HG02981 (cell line): ENCODE results near the gene PRKCE.
A peak's percentile ranks its signal among the peaks of the same experiment; 100 is the strongest.
"Not testable (repeated sequence)": the region's sequence is repeated elsewhere in the genome, so short reads cannot be mapped to it uniquely, and the experiment has no call there.

Experiments
- ATAC-seq: cut with Tn5 transposase; IDR thresholded peaks from one replicate; pipeline ENCODE4 v1.9.1; 2021; ENCODE audit warnings: mild to moderate bottlenecking, moderate library complexity; ENCODE audit not compliant: unreplicated experiment

The PRKCE gene

DNA sequence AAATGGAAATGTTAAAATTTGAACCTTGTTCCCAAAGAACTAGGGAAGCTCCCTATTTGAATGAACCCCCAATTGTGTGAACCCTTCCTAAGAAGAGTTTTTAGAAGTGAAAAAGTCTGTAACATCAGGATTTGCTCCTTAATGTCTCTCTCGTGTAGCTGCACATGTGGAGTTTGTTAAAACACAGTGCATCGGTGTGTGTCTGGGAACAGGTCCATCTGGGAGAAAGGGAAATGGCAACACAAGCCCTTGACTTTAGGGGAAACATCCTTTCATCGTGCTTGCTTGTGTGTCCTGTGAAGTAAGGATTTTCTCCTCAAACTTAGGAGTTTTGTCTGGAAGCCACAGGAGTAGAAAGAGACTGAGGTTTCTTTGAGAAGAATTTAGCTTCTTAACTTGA is 203.9 kb downstream of the PRKCE start:
- ATAC-seq, result no peak

DNA sequence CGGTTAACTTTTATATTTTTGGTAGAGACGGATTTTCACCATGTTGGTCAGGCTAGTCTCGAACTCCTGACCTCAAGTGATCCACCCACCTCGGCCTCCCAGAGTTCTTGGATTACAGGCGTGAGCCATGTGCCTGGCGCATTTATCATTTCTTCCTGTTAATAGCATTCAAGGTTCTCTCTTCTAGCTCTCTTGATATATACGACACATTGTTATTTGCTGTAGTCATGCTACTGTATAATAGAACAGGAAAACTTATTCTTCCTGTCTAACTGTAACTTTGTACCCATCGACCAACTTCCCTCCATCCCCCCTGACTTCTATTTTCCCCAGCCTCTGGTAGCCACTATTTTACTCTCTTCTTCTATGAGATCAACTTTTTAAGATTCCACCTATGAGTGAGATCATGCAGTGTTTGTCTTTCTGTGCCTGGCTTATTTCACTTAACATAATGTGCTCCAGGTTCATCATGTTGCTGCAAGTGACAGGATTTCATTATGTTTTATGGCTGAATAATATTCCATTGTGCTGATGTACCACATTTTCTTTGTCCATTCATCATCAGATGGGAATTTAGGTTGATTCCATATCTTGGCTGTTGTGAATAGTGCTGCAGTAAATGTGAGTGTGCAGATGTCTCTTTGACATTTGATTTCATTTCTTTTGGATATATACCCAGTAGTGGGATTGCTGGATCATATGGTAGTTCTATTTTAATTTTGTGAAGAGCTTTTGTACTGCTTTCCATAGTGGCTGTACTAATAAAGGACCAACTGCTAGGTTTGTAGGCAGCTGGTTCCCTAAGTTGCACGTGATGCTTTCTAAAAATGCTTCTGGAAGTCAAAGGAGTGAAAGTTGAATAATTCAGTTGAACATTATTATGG is 205.2 kb downstream of the PRKCE start:
- no peak for ATAC-seq

DNA sequence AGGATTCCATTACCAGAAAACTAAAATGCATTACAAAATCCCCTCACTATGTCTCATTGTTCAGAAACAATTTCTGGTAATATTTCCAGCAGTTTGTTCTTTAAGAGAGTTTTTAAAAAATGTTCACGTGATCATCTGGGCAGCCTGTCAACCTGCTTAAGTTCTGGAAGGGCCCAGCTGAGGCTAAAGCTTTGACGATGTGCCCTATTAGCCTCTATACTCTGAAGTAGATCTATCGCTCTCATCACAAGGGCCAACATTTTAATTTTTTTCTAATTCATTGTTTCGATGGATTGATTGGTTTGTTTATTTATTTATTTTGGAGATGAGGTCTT is 205.8 kb downstream of the PRKCE start:
- ATAC-seq, result no peak

DNA sequence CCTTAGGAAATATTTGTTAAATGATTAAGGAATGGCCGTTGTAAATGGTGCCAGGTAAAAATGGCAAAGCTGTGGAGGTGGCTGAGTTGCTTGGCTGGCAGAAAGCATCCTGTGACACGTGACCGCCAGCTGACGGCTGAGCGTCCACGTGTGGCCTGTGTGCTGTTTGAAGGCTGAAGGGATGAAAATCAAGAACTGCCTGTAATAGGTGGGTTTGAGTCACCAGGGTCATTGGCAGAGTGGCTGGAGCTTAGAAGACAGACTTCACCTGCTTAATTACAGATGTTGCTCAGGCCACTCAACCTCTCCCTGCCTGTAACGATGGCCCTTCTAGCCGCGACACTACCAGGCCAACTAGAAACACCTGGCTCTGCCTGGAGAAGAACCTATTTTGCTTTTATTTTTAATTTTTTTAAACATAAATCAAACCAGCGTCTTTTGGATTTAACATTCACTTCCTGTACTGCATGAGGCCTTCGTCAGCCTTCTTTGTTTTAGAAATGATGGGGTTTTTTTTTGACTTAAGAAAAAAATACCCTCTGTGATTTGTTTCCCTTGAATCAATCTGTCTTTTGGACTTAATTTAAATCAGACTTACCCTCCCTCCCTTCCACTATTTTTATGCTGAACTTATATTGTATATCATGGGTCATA is 206.5 kb downstream of the PRKCE start:
- peak; percentile 55 for ATAC-seq

DNA sequence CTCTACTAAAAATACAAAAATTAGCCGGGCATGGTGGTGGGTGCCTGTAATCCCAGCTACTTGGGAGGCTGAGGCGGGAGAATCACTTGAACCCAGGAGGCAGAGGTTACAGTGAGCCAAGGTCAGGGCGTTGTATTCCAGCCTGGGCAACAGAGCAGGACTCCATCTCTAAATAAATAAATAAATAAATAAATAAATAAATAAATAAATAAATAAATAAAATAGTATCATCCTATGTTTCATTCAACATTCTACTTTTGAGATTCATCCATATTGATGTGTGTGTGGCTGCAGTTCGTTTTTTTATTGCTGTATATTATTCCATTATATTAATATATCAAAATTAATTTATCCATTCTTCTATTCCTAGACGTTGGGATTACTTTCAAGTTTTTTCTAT is 207.4 kb downstream of the PRKCE start:
- not testable (repeated sequence) for ATAC-seq

DNA sequence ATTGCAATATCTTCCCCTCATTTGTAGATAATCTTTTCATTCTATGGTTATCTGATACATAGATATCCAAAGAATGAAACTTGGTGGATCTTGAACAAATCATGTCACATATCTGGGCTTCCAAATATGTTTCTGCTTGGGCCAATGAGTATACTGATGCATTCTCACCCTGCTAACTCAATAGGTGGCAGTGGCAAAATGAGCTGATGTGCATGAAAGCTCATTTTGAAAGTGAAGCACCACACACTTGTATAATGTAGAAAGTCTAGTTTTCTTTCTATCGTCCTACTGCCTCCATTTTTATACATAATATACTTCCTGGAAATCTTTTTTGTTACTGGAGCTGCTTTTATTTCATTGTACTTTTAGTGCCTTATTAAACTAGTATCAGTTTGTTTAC is 208.2 kb downstream of the PRKCE start:
- ATAC-seq, result no peak

DNA sequence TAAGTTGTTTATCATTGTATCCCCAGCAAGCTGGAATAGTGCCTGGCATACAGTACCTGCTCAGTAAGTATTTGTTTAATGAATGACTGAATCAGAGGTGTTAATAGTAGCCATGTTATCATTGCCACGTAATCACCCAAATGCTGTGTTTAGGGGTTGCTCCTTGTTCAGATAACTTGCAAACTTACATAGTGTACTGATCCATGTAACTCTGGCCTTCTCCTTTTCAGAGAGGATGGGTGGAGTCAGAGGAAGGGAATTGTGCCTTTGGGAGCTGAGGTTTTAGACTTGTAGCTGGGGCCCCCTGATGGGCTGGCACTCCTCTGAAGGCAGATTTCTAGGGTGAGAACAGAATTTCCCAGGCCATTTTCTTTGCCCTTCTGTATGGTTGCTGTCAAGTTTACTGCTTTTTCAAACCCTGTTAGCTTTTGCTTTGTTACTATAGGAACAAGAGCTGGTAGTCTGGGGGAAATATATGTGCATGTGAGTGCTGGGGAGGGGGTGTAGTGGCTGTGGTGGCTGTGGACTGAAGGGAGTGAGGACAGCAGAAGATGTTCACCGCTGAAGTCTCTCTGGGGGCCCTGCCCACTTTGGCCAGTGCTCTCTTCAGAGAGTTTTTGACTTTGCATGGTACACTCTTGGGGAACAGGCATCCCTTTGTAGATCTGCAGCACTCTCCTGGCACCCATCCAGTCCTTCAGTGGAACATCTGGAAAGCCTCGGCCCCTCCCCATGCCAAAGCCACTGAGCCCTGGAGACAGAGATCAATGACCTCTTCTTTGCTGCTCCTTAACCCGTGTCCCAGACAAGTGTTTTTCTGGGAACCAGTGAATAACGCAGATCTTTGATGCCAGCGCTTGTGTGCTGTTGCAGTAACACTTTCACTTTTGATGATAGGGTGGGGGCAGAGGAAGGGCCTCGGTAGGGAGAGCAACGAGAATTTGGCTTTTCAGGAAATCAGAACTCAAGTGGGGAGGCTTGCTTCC is 209.0 kb downstream of the PRKCE start:
- ATAC-seq, result no peak

DNA sequence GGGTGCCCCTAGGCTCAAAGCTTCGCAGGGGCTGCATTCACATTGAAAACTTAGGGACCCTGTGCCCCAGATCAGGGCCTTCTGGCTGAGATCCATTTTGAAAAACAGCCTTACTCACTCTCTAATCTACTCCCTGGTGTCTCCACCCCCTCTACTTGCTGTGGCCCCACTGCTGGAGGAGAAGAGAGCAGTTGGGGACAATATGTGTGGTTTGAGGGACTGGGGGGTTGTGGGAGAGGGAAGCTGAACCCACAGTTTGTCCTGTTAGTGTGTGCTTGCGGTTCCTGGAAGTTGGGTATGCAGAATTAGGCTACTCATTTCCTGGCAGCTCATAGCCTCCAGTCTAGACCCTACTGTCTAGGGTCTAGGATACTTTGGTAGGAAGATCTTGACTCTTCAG is 211.4 kb downstream of the PRKCE start:
- ATAC-seq, result no peak

DNA sequence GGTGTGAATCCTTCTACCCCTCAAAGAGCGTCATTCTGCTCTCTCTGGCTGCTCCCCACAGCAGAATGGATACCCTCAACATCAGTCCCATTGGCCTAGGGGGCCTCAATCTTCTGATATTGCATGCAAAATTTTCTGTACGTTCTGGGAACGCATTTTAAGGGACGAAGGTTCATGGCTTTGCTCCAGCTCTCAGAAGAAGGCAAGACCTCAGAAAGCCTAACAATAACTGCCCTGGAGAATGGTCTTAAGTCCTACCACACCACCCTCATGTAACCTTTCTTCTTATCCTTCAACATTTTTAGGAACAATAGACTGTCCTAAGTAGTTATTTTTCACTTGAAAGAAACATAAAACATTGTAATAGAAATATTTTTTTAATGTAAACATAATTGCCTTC is 212.6 kb downstream of the PRKCE start:
- no peak for ATAC-seq

DNA sequence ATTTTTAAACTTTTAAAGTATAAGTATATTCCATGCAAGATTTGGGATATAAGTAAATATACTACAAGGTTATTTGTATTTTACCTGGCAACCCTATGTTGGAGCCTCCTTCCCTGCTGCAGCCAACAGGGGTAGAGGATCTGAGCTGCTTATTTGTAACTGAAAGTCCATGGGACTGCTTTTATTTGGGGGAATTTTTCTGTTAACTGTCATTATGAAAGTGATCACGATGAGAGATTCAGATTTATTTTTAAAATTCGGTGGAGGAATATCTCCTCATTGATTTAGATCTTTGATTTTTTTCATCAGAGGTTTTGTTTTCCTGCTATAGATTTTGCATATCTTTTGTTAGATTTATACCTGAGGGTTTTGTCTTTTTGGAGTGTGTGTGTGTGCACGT is 215.9 kb downstream of the PRKCE start:
- ATAC-seq, result no peak

DNA sequence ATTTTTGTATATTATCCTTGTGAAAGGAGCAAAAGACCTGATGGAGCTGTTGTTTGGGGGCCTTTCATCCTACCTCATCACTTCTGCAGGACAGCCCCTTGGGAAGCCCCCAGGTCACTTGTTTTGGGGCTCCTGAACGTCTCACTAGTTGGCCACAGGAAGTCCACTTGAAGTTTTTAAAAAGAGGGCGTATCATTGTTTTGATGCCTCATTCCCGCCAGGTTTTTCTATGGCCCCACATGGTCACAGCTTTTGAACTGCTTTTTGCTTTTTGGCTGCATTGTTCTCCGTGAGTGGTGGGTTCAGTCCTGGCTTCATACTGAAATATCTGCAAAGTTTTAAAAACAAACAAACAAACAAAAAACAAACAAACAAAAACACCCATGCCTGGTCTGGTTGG is 216.3 kb downstream of the PRKCE start:
- ATAC-seq, result no peak

DNA sequence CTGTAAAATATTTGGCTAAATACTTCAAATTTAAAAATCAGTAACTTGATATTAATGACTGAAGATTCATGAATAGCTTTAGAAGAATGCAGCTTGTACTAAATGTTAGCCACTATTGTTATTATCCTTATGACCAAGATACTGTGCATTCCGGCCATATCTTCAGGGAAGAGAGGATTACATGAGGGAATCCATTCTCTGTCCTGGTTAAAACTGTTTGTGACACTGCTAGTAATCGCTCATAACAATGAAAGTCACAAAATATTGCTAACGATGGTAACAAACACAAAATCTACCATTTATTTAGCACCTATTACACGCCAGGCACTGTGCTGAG is 217.7 kb downstream of the PRKCE start:
- no peak for ATAC-seq

DNA sequence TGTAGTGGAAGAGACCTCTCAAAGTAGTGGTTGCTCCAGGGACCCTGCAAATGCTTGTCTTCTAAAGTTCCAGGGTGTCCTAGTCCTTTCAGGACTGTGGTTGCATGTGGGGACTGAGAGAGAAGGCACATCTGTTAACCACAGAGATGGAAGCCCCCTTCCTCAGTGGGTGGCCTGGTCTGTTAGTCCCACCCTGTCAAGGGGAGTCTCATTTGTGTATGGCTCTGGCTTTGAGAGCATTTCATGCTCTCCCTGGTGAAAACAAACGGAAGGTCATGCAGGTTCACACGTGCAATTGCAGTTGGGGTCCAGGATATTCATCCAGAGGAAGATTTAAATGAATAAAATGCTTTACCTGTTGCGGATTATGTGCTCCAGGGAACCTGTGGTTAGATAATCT is 219.6 kb downstream of the PRKCE start:
- ATAC-seq, result no peak

DNA sequence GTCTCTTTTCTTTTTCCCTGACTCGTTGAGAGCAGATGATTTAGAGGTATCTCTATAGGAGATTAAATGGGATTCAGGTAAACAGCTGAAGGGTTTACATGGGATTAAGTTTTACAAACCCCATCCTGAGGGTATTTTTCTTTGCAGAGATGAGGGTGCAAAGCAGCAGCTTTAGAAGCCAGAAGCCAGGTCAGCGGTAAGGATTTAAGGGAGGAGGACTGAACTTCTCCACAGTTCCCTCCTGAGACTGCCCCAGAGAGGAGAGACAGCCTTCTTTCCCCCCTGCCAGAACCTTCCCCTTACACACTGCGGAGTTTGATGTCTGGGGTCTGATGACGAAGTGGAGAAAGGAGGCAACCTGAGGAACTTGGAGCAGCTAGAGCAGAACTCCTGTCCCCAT is 220.1 kb downstream of the PRKCE start:
- ATAC-seq, result no peak

DNA sequence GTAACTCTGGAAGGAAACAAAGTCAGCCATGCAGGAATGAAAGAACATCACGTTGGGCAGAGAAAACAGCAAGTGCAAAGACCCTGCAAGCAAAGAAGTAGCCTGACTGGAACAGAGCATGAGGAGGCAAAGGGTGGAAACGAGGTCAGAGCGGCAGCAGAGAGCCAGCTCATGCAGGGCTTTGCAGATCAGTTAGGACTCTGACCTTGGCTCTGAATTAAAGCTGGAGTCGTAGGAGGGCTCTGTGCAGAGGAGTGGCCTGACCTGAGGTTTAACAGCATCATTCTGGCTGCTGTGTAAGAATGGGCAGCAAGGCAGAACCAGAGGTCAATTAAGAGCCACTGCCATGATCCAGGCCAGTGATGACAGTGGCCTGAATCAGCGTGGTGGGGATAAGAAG is 220.7 kb downstream of the PRKCE start:
- no peak for ATAC-seq

DNA sequence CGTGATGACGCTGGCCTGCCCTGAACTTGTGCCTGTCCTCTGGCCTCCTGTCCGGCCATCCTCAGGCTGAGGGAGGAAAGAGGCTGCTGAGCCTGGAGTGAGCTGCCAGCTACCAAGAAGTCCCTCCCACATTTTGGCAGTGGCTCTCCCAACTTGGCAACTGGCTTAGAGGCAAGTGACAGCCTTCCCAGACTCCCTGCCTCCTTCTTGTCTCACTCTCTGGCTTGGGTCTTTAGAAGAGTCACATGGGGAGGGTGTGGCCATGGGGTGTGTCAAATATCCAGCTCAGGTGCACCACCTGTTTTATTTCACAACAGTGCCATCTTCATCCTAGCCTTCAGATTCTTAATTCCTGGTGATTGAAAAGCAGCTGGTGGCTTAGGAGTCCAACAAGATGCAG is 222.9 kb downstream of the PRKCE start:
- no peak for ATAC-seq

DNA sequence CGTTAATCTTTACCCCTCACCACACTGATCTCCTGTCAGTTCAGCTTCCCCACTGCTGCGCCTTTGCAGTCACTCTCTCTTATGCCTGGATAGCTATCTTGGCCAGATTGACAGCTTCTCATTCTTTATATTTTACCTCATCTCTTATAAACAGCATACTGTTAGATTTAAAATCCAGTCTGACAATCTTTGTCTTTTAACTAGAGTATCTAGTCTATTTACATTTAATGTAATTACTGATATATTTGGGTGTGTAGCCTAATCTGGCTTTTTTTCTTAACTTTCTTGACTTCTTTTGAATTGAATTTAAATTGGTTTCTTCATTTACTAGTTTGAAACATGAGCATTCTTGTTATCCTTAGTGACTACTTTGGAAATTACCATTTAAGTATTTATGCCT is 225.1 kb downstream of the PRKCE start:
- no peak for ATAC-seq

DNA sequence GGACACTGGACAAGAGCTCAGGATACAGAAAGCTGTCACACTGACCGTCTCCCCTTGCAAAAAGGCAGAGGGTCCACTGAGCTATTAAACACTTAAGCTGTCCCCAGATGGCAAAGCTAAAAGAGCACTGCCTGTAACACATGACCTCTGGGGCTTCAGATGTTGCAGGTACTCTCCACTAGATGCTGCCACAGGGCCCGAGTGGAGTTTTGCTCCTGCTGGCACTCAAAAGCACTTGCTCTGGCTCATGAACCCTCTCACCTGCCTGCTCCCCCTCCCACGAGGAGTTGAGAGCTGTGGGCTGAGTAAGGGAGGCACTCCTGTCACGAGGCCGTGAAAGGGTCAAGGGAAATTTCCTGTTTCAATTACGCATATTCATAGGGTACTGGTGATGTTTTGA is 227.9 kb downstream of the PRKCE start:
- ATAC-seq, result no peak

DNA sequence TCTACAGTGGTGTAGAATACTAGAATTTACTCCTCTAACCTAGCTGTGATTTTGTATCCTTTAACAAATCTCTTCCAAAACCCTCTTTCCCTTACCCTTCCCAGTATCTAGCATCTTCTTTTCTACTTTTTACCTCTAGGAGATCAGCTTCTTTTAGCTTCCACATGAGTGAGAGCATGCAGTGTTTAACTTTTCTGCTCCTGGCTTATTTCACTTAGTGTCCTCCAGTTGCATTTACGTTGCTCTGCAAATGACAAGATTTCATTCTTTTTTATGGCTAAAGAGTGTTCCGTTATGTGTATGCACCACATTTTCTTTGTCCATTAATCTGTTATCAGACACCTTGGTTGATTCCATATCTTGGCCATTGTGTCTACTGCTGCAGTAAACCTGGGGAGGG is 228.5 kb downstream of the PRKCE start:
- no peak for ATAC-seq

DNA sequence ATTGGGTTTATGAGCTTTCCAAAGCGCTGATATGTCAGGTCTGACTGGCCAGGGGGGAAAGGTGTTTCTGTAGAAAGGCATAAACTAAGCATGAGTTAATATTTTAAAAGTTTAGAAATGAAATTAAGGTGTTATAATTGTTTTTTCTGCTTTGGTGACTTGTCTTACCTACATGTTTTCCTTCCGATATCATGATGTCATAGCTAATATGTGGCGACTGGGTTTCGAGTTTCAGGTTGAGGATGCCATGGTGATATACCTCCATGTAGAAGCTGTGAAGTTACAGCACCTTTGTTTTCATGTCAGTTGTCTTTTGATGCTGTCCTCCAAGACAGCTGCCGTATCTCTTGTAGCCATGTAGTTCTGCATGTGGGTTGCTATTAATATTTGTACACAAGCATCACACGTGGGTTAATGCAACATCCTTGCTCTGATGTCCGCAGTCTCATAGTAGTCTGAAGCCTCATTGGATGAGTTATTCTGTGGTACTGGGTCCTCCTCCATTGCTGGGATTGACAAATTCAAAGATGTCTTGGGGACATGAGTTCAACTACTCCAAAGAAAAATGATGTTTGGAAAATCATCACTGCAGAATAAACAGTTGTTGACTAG is 230.6 kb downstream of the PRKCE start:
- ATAC-seq, result no peak
